HL-60/S4 treated with retinoic acid at 250 ng/mL for 4 days and 3 days (cell line): Measurements from ENCODE around the gene LRRIQ4.

Source experiments
- in situ Hi-C: fragments of 300-500 bp; cut with MboI; formaldehyde crosslinking; loops from 2 replicates; pipeline ENCODE4 v1.7.0; 2022; ENCODE audit warnings: low sequenced_read_pairs

LRRIQ4 gene

DNA sequence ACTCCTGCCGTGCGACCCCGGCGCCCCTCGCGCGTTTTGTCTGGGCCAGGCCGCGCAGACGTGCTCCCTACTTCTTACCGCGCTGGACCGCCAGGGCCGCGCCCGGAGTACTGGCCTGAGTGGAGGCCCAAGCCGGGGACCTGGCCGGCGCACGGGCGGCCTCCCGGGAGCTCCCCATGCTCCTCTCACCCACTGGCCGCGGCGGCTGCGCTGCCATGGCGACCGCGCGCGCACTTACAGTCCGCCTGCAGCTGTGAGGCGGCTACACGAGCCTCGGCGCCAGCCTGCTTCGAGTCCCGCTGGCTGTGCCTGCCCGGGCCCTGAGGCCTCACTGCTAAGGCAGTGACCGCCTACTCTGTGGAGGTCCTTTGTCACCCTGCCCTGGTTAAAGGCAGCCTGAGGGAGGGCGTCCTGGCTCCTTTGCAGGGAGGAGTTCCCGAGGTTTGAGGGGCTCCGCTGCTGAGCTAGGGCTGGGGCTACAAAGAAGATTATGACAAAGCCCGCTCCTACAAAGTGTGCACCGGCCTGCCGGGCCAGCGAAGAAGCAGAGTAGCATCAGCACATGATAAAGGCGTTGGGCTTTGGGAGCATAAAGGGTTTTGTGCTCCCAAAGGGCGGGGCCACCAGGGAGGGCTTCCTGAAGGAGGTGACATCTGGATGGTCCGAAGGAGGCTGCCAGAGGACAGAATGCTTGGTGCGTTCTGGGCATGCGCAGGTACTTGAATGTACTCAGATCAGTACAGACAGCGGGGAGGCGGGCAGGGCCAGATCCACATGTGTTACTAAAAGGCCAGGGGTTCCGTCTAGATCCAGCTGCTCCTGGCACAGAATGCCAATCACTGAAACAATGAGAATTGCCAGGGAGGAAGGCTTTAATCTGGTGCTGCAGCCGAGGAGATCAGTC lies at the start of gene LRRIQ4, which contains the start of gene LRRC34:
LRRIQ4 (plus strand) TSS at position 539 of the 904 bp plus-strand sequence. CDS start 9,052 bp downstream, outside the sequence.
LRRC34 (minus strand) TSS at position 573 of the 904 bp plus-strand sequence; CDS start at position 217, 356 bp downstream.
- in situ Hi-C loops: no loop called here

DNA sequence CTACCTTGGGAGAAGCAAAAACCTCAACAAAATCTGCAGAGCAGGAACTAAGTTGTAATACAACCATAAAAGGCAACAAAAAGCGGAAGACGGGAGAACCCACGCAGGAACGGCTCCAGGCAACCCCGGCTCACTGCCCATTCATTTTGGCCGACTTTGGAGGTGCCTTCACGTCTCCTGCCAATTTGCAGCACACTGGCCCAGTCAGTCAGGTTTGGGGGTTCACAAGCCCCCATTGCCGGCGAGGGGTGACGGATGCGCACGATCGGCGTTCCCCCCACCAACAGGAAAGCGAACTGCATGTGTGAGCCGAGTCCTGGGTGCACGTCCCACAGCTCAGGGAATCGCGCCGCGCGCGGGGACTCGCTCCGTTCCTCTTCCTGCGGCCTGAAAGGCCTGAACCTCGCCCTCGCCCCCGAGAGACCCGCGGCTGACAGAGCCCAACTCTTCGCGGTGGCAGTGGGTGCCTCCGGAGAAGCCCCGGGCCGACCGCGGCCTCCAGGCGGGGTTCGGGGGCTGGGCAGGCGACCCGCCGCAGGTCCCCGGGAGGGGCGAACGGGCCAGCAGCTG lies 48.3 kb upstream of the LRRIQ4 start:
- in situ Hi-C loops: no loop called here

DNA sequence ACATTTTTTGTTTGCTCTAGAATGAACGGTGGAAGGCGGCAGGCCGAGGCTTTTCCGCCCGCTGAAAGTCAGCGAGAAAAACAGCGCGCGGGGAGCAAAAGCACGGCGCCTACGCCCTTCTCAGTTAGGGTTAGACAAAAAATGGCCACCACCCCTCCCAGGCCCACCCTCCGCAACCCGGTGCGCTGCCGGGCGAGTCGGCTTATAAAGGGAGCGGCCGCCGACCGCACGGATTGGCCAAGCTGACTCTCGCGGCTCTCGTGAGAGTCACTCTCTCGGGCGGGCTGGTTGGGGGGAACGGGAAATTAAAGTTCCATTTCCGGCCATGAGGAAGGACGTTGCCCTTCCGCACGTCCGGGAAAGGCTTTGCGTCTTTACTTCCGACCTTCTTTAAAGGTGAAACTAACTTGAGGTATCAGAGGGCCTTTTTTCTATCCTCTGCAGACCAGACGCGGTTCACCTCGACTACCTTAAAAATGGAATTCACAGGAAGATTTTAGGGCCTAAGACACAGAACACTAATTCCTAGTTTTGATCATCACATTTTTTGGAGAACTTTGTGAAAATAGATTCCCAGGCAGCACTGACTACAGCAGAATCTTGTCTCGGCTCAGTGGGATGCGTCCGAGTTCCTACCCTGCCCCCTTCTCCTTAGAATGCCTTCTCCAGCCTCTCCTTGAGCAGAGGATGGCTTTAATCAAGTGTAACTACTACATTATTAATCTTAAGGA lies 47.6 kb upstream of the LRRIQ4 start, which contains the start of gene TERC:
TERC (minus strand) TSS at position 179 of the 731 bp plus-strand sequence.
- in situ Hi-C loops: no loop called here

DNA sequence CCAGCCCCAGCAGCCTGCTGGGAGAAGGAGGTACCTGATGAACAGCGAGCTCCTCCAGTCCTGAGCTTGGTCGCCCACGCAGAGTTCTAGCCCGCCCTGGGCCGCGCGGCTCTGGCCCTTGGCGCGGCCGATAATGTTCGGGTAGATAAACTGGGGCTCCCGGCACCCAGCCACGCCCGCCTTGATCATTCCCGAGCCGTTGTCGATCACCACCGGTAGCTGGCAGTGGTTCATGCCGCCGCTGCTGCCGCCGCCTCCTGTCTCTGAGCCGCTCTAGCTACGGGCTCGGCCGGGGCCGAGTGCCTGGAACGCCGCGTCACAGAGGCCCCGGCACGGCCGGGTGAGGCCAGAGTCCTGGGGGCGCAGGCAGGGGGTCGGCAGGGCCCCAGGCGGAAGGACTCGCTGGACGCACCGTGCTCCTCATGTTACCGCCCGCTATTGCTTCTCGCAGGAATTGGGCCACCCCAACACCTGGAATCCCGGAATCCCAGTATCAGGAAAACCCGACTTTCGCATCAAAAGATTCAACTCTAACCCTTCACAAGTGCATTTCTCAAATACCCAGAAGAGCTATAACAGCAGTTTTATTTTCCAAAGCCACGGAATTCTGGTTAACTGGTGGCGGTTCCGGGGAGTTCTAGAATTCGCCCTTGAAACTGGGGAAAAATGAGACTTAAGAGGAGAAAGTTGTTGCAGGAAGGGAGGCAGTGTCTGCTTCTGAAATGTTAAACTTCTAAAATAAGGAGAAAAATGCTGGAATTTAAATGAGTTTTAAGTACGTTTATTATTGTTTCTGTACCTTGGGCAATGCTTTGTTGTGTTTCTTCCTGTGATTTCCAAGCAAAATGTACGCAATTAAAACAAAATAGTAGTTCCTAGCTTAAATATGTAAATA lies 43.1 kb upstream of the LRRIQ4 start, which contains the start of gene ACTRT3:
ACTRT3 (minus strand) TSS at position 275 of the 895 bp plus-strand sequence; CDS start at position 234, 41 bp downstream.
- in situ Hi-C loops: no loop called here

DNA sequence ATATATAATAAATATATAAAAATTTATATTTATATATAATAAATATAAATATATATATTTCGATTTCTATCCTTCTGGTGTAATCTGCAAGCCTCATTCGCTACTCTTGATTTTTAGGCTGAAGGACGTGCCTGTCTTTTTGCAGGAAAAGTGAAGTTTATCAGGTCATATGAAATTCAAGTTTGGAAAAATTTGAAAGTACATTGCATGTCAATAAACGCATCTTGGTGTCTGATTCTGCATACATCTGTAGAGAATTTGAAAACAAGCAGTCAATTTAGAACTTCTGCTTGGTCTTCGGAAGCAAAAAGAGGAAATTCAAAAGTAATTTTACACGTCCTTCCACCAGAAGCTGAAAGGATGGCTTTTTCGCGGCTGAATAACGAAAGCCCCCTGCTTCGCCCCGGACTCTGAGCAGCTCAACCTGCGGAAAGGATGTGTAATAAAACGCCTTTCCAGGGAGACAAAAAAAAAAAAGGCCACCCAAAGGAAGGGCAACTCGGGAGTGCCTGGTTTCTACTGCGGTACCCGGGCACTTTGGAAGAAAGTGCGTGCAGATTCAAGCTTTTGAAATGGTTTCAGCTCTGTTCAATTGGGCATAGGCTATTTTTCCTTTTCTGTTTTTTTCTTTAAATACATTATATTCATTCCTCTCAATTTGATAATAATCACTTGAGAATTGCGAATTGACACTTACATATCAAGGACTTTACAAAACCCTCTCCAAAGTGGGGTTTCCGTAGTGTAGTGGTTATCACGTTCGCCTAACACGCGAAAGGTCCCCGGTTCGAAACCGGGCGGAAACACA lies 41.0 kb upstream of the LRRIQ4 start:
- in situ Hi-C loops: no loop called here

DNA sequence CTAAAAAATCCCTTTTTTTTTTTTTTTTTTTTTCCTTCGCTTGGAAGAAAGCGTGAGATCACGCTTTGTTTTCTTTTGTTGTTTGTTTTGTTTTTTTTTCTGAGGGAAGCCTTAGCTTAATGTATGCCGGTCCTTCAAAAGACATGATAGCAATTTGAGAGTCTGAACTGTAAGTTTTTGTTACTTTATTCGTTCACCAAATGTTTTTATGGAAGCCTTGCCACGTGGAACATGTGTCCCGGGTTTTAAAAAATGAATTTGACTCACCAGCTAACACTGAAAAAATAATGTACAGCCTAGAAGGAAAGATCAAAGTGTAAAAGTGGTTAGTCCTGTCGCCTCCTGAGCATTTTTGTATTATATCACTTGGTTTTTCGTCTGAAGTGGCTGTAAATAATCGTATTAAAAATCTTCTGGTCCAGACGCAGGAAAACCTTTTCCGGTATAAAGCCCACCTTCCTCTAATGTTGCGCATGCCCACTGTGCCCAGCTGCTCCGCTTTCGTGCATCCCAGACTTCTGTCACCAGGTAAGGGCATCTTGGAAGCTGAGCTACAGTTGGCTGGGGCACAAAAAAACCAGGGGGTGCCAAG lies 40.3 kb upstream of the LRRIQ4 start:
- in situ Hi-C loops: no loop called here

DNA sequence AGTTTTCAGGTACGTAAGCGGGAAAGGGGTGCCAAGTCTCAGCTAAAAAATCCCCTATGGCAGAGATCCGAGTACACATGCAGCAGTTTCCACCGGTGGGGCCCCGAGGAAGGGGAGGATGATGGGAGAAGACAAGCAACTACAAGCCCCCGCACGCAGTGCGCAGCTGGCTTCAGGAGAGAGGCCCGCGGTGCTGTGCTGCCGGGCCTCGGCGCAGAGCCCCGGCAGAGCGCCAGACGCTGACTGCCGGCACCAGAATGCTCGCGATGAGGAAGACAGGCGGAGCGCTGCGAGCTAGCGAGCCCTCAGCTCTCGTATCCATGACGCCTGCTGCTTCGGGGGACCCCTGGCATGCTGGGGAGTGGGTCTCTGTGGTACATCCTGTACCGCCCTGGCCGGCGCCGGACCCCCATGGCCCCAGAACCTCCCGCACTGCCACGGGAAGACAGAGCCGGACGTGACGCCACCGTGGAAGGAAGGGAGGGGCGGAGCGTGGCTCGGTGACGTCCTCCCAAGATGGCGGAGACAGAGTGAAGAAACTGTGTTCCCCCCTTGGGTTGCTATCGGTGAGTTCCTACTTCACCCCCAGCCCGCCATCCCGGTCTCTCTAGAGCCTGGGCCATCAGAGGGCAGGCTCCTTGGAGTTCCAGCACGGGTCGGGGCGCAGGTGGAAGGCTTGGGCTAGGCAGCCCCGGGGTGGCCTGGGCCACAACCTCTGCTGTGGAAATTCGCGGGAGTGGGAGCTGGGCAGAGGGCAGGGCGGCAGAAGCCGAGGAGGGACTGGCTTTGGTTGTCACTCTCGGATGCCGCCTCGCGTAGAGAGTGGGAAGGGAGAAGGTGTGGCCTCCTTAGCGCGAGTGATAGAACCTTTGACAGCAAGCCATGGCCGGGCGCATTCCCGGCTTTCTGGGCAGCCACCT lies 39.5 kb upstream of the LRRIQ4 start, which contains the start of gene MYNN:
MYNN (plus strand) TSS at position 500 of the 920 bp plus-strand sequence. CDS start 900 bp downstream, outside the sequence.
- in situ Hi-C loops: no loop called here

DNA sequence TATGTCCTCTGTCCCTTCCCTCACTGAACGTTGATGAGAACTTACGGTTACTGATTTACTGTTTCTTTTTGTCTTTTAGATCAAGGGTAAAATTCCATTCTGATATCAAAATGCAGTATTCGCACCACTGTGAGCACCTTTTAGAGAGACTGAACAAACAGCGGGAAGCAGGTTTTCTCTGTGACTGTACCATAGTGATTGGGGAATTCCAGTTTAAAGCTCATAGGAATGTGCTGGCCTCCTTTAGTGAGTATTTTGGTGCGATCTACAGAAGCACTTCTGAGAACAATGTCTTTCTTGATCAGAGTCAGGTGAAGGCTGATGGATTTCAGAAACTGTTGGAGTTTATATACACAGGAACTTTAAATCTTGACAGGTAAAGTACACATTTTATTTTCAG lies 38.5 kb upstream of the LRRIQ4 start:
- in situ Hi-C loops: no loop called here

DNA sequence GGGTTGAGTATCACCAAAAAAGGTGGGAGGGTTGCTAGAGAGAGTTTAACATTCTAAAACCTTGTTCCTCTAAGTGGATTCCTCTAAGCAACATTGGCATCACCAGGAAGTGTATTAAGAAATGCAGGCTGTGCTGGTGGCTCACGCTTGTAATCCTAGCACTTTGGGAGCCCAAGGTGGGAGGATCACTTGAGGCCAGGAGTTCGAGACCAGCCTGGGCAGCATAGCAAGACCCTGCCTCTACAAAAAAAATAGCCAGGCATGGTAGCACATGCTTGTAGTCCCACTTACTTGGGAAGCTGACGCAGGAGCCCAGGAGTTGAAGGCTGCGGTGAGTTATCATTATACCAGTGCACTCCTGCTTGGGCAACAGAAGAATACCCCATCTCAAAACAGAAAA lies 34.8 kb upstream of the LRRIQ4 start:
- in situ Hi-C loops: no loop called here

DNA sequence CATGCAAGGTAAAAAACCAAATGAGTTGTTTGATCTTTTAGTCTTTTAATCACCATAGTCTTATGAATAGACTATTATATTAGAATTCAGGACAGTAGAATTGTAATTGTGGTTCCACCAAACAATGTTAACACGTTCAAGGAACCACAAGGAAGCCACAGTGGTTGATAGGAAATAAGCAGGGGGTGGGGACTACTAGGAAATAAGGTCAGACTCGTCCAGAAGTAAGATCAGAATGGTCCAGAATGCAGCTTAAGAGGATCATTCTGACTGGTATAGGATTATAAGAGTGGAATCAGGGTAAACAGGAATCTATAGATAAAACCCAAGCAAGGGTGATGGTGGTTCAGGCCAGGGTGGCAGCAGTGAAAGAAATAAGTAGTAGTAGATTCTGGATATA lies 31.9 kb upstream of the LRRIQ4 start:
- in situ Hi-C loops: no loop called here

DNA sequence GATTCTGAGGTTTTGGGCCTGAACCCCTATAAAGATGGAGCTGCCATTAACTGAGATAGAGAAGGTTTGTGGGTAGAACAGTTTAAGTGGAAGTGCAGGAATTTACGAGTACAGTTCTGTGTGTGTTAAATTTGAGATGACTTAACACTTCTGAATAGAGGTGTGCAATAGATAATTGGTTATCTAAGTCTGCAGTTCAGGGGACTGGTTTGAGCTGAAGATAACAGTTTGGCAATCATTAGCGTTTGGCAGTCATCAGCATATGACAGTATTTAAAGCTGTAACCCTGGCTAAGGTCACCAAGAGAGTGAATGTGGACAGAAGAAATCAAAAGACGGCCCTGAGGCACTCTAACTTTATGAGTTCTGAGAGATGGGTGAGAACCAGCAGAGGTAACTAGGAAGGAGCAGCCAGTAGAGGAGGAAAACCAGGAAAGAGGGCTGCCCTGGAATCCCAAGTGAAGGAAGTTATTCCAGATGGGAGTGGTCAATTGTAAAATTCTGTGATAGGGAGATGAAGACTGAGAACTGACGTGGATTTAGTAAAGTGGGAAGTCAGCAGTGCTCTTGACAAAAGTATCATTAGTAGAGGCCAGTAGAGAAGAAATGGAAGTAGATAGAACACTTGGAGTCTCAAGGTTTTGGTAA lies 31.3 kb upstream of the LRRIQ4 start:
- in situ Hi-C loops: no loop called here

DNA sequence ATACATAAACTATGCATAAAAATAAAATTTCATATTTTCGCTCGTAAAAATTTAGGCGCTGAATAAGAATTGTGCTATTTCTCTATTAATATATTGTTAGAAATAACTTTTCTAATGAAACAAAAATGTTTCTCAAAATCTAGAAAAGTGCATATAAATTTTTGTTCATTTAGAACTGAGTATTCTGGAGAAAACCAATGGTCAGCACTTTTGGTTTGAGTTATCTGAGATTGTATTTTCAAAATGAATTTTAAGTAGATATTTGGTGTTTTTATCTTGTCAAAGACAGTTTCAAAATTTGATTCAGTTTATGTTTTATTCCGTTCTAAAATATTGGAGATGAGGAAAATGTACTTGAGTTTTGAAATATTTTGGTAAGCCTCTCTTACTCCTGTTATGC lies 25.6 kb upstream of the LRRIQ4 start:
- in situ Hi-C loops: no loop called here

DNA sequence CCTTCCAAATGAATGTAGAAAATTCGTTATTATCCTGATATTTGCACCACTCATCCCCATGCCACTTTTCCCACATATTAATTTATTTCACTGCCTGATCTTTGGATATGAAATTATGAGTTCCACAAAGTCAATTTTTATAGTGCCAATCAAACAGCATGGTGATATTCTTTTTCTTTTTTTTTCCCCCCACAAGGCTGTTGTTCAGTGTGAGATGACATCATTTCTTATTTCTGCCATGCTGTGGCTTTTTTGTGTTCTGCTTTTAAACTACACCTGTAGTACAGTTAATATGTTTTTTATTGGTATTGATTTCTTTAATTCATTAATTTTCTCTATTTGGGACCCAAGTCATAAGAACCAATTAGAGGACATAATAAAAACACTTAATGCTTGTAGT lies 24.9 kb upstream of the LRRIQ4 start:
- in situ Hi-C loops: no loop called here

DNA sequence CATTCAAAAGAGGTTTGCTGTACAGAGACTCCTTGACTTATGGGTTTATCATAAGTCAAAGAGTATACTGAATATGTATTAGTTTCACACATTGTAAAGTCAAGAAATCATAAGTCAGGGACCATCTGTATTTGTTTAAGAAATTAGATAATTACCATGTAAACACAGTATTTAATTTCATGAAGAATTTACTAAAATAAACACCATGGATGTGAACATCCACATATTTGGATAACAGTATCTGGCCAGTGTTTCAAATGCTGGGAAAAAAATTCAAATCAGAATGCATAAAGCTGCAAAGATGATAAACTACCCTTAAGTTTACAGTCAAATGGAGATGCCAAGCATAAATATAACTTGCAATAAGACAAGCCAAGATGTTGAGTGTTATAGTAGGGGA lies 22.5 kb upstream of the LRRIQ4 start:
- in situ Hi-C loops: no loop called here

DNA sequence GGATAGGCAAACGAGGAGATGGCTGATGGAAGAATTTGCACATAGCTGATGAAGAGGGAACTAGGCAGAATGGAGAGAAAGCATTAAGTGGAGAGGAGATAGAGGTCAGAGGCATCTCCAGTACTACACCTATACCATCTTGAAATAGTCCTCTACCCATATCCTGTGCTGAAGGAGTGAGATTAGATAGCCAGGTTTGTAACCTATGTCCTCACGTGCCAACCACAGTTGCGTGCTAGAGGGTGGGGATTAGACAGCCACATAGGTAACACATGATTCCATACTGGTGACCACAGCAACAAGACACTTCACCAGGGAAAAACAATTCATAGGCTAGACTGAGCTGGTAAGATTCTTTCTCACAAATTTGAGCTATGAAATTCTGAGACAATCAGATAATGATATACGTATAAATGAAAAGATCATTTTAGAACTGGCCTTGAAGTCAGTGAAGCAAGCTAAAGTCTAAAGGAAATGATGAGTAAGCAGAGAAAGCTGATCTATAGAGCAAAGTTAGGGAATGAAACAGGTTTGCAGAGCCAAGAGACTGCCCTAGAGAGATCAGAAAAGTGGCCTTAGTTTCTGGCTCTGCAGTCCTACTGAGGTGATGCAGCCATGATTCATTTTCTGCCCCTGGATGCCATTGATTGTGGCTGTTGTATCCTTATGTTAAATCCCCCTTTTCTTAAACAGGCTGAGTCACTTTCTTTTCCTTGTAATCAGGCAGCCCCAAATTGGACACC lies 21.8 kb upstream of the LRRIQ4 start:
- in situ Hi-C loops: no loop called here

DNA sequence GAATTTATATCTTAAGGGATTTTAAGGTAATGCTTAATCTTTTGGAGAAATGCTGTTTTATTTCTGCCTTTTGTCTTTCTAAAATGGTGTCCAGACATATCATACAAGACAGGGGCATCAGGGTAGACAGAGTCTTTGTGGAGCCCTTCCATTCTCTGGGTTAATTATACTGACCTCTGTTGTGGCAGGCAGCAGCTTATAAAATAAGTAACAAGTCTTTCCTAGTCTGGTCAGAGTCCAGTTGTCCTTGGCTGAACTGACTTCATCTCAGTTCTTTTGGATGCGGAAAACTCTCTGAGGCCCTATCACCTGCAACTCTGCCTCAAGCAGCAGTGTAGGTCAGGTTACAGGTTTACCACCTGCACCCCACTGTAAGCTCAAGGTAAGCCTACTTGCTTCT lies 20.3 kb upstream of the LRRIQ4 start:
- in situ Hi-C loops: no loop called here

DNA sequence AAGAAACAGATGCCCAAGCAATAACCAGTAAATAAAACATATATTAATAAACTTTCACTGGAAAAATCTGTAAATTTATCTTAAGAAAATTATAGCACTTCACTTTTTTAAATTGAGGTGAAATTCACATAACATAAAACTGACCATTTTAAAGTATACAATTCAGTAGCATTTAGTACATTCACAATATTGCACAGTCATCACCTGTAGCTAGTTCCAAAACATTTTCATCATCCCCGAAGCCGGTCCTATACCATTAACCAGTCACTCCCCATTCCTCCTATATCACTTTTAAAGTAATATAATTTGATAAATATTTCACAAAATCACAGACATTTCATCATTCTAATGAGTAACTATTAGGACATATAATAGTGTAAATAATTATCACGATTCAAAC lies 8.0 kb upstream of the LRRIQ4 start:
- in situ Hi-C loops: no loop called here
